Gastrocnemius medialis (tissue), 4 donors: ENCODE data around the gene R3HCC1L.

Experiments
- CTCF ChIP-seq, 5 experiments: fragments of 450-650 bp in 3 of 5; fragments of 200-600 bp in 2 of 5; sonication (generic) in 2 of 5; IDR thresholded peaks in 4 of 5; conservative IDR thresholded peaks in 1 of 5; 1 replicate in 4 of 5; 2 replicates in 1 of 5; pipeline ENCODE4 v1.5.1; 2016 to 2019; ENCODE audit warnings: antibody characterized with exemption in 5 of 5, mild to moderate bottlenecking in 3 of 5, moderate library complexity in 3 of 5
- POLR2A ChIP-seq, 2 donors: fragments of 450-650 bp; IDR thresholded peaks; one replicate each; pipeline ENCODE4 v1.6.1; 2017; ENCODE audit warnings: antibody characterized with exemption in 2 of 2, mild to moderate bottlenecking in 2 of 2, moderate library complexity in 2 of 2

GRCh38 chr10:98172073-98172472, 37.6 kb downstream of the R3HCC1L start:
- TF ChIP-seq CTCF (IDR thresholded peaks at IDR 0.05 in 4 of 5, conservative IDR thresholded peaks at IDR 0.05 in 1 of 5) = no peak
- no peak for TF ChIP-seq POLR2A (IDR thresholded peaks at IDR 0.05)
